K562 (cell line): ENCODE measurements around the gene COX6B1. TPM values are rescaled to one million over a fixed set of nuclear protein-coding genes. Genes with fewer than 3 reads are reported as not detected.
A peak's percentile ranks its signal among the peaks of the same experiment; 100 is the strongest.

Experiments used
- ARID2 ChIP-seq: fragments of 450-650 bp; IDR thresholded peaks from 2 replicates; pipeline ENCODE4 v1.6.1; 2017; ENCODE audit warnings: antibody characterized with exemption, mild to moderate bottlenecking
- ARID3A ChIP-seq: IDR thresholded peaks from 2 replicates; pipeline ENCODE4 v1.6.1; 2012; ENCODE audit warnings: low read depth, low read length, improper control_type of control experiment, borderline replicate concordance
- ATF1 ChIP-seq, 2 experiments: fragments of 450-650 bp in 1 of 2; IDR thresholded peaks; 2 replicates each; pipeline ENCODE4 v1.6.1; 2016; ENCODE audit warnings: missing compliant biosample characterization in 1 of 2, missing genetic modification characterization in 1 of 2
- CBX3 ChIP-seq, 2 experiments: IDR thresholded peaks; 1 replicate in 1 of 2; 2 replicates in 1 of 2; pipeline ENCODE4 v1.6.1; 2012; ENCODE audit warnings: inconsistent platforms in 2 of 2, low read length in 2 of 2, borderline replicate concordance in 1 of 2, control low read depth in 1 of 2
- DMBX1 ChIP-seq: fragments of 250-450 bp; sonication (Bioruptor Pico); IDR thresholded peaks from 2 replicates; pipeline ENCODE4 v1.8.0; 2022; ENCODE audit warnings: inconsistent platforms, mild to moderate bottlenecking, moderate library complexity, borderline replicate concordance
- ESRRB ChIP-seq: fragments of 250-450 bp; sonication (Bioruptor Pico); IDR thresholded peaks from 2 replicates; pipeline ENCODE4 v1.5.0; 2020; ENCODE audit warnings: mild to moderate bottlenecking, moderate library complexity, borderline replicate concordance
- FOS ChIP-seq: IDR thresholded peaks from 3 replicates; pipeline ENCODE4 v1.6.1; 2011; ENCODE audit not compliant: insufficient read length; ENCODE audit errors: extremely low read depth
- GTF2A2 ChIP-seq: IDR thresholded peaks from 2 replicates; pipeline ENCODE4 v1.6.1; 2016; ENCODE audit warnings: mild to moderate bottlenecking, missing genetic modification characterization, missing compliant biosample characterization
- GTF2E2 ChIP-seq: fragments of 200-800 bp; sonication (Bioruptor generic); IDR thresholded peaks from 2 replicates; pipeline ENCODE4 v1.6.1; 2016; ENCODE audit warnings: missing genetic modification characterization, missing compliant biosample characterization
- HDAC2 ChIP-seq: fragments of 450-650 bp; IDR thresholded peaks from 2 replicates; pipeline ENCODE4 v1.6.1; 2016; ENCODE audit warnings: mild to moderate bottlenecking
- HDAC6 ChIP-seq: IDR thresholded peaks from 2 replicates; pipeline ENCODE4 v1.6.1; 2012; ENCODE audit warnings: low read depth, mild to moderate bottlenecking, control low read depth, inconsistent platforms, low read length, moderate library complexity
- HLTF ChIP-seq: fragments of 450-650 bp; IDR thresholded peaks from 2 replicates; pipeline ENCODE4 v1.6.1; 2016
- HOXB6 ChIP-seq: fragments of 250-450 bp; sonication (Bioruptor Pico); IDR thresholded peaks from 2 replicates; pipeline ENCODE4 v1.5.1; 2022; ENCODE audit warnings: mild to moderate bottlenecking, borderline replicate concordance
- KAT7 ChIP-seq: sonication (generic); formaldehyde crosslinking; IDR thresholded peaks from 2 replicates; pipeline ENCODE4 v1.8.0; 2022; ENCODE audit warnings: missing genetic modification reagents, mild to moderate bottlenecking, borderline replicate concordance
- KLF13 ChIP-seq: fragments of 450-650 bp; IDR thresholded peaks from 2 replicates; pipeline ENCODE4 v1.6.1; 2016; ENCODE audit warnings: missing genetic modification characterization, low read depth, mild to moderate bottlenecking, missing compliant biosample characterization, moderate library complexity, borderline replicate concordance
- RBM25 ChIP-seq: fragments of 200-400 bp; formaldehyde crosslinking; IDR thresholded peaks from 2 replicates; pipeline ENCODE4 v1.6.1; 2018; ENCODE audit warnings: low read length, low read depth, moderate library complexity; ENCODE audit not compliant: severe bottlenecking
- SMARCA4 ChIP-seq: fragments of 450-650 bp; IDR thresholded peaks from 2 replicates; pipeline ENCODE4 v1.6.1; 2016
- SRSF7 ChIP-seq: fragments of 200-400 bp; formaldehyde crosslinking; optimal IDR thresholded peaks from 2 replicates; pipeline ENCODE3; 2017; ENCODE audit warnings: mild to moderate bottlenecking, low read depth, low read length
- XRCC5 ChIP-seq: fragments of 200-400 bp; formaldehyde crosslinking; IDR thresholded peaks from 2 replicates; pipeline ENCODE4 v1.6.1; 2017; ENCODE audit warnings: low read depth, mild to moderate bottlenecking, low read length
- ZBTB26 ChIP-seq: fragments of 450-650 bp; formaldehyde crosslinking; IDR thresholded peaks from 2 replicates; pipeline ENCODE4 v1.4.0; 2022; ENCODE audit warnings: missing genetic modification characterization
- polyA plus RNA-seq, 8 experiments: library from polyadenylated mRNA; depleted of rRNA in 4 of 8; stranded (reverse) in 5 of 8; unstranded in 3 of 8; fragments of >200 nt; fragmentation: Nextera tagmentation in 2 of 8; fragmentation: Illumina TruSeq in 1 of 8; extraction: Ambion mirVana in 2 of 8; extraction: Trizol in 1 of 8; gene quantifications; 2 replicates each; pipeline versions ENCODE4 v1.2.1 to v1.2.3, GENCODE V29; 2011 to 2014; ENCODE audit warnings: inconsistent platforms in 1 of 8, missing spikeins in 1 of 8
- total RNA-seq, 7 experiments: library from RNA; depleted of rRNA in 6 of 7; stranded (reverse); fragments of >200 nt in 6 of 7; fragmentation: Illumina TruSeq in 2 of 7; extraction: Trizol in 2 of 7; gene quantifications; 2 replicates each; pipeline versions ENCODE4 v1.2.1 to v1.2.3, GENCODE V29; 2011 to 2021; ENCODE audit warnings: low replicate concordance in 1 of 7
- TF ChIP-seq, protein P1 (sequence below): fragments of 450-650 bp; IDR thresholded peaks from 2 replicates; pipeline ENCODE4 v1.6.1; 2016; ENCODE audit warnings: mild to moderate bottlenecking
- TF ChIP-seq, protein P2 (sequence below): fragments of 450-650 bp; IDR thresholded peaks from 2 replicates; pipeline ENCODE4 v1.7.0; 2016; ENCODE audit warnings: borderline replicate concordance

COX6B1 gene
- total and polyA plus RNA-seq, 9 of the 15 experiments (the other 6 are each of a cell fraction or from before 2014, with no cell fraction given), result 777 to 2,393 (median 1,219) TPM

DNA sequence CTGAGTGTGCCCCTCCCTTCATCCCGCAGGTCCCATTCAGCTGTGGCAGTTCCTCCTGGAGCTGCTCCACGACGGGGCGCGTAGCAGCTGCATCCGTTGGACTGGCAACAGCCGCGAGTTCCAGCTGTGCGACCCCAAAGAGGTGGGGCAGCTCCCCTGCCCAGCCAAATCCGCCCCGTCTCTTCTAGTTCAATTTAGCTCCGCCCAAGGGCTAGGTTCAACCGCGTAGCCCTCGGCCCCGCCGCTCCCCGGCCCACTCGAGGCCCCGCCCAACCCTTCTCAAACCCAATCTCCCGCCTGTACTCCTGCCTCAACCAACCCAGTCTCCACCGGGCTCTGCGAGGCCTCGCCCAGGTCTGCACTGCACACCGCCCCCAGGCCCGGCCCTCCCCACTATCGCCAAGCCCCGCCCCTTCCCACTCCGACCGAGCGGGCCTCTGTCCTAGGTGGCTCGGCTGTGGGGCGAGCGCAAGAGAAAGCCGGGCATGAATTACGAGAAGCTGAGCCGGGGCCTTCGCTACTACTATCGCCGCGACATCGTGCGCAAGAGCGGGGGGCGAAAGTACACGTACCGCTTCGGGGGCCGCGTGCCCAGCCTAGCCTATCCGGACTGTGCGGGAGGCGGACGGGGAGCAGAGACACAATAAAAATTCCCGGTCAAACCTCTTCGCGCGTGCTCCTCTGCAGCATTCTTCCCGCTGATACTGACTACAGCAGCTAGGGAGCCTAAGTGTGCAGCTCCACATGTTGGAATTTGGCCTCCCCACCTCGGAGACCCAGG is 3.7 kb upstream of the COX6B1 start (continued):
- TF ChIP-seq, protein P1, sequence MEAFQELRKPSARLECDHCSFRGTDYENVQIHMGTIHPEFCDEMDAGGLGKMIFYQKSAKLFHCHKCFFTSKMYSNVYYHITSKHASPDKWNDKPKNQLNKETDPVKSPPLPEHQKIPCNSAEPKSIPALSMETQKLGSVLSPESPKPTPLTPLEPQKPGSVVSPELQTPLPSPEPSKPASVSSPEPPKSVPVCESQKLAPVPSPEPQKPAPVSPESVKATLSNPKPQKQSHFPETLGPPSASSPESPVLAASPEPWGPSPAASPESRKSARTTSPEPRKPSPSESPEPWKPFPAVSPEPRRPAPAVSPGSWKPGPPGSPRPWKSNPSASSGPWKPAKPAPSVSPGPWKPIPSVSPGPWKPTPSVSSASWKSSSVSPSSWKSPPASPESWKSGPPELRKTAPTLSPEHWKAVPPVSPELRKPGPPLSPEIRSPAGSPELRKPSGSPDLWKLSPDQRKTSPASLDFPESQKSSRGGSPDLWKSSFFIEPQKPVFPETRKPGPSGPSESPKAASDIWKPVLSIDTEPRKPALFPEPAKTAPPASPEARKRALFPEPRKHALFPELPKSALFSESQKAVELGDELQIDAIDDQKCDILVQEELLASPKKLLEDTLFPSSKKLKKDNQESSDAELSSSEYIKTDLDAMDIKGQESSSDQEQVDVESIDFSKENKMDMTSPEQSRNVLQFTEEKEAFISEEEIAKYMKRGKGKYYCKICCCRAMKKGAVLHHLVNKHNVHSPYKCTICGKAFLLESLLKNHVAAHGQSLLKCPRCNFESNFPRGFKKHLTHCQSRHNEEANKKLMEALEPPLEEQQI, result no peak
- TF ChIP-seq FOS (no peak), GTF2A2 (no peak), ESRRB (no peak), HDAC6 (no peak), HOXB6 (no peak), HLTF (0 out of 2 replicates have a peak, but pooled peaks have one; percentile 17), SRSF7 (no peak), ATF1 (CRISPR knock-in tag; IDR thresholded peaks at IDR 0.05) (no peak), ATF1 (tag; IDR thresholded peaks at IDR 0.05) (no peak), KAT7 (CRISPR knock-in tag) (no peak), HDAC2 (no peak), SMARCA4 (no peak), KLF13 (no peak), ZBTB26 (no peak), DMBX1 (CRISPR knock-in tag) (no peak), ARID3A (no peak), RBM25 (no peak), GTF2E2 (tag) (no peak), ARID2 (no peak), CBX3 (IDR thresholded peaks at IDR 0.05; ENCODE audit: borderline replicate concordance in 1 of 2, low read length in 2 of 2) (no peak), XRCC5 (no peak)
- TF ChIP-seq, protein P2, sequence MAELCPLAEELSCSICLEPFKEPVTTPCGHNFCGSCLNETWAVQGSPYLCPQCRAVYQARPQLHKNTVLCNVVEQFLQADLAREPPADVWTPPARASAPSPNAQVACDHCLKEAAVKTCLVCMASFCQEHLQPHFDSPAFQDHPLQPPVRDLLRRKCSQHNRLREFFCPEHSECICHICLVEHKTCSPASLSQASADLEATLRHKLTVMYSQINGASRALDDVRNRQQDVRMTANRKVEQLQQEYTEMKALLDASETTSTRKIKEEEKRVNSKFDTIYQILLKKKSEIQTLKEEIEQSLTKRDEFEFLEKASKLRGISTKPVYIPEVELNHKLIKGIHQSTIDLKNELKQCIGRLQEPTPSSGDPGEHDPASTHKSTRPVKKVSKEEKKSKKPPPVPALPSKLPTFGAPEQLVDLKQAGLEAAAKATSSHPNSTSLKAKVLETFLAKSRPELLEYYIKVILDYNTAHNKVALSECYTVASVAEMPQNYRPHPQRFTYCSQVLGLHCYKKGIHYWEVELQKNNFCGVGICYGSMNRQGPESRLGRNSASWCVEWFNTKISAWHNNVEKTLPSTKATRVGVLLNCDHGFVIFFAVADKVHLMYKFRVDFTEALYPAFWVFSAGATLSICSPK, result 0 out of 2 replicates have a peak, but pooled peaks have one; percentile 70
